Measurements from ENCODE around the gene DLG3.
"Not testable (repeated sequence)": the region's sequence is repeated elsewhere in the genome, so short reads cannot be mapped to it uniquely, and the experiment has no call there.

The DLG3 gene

DNA sequence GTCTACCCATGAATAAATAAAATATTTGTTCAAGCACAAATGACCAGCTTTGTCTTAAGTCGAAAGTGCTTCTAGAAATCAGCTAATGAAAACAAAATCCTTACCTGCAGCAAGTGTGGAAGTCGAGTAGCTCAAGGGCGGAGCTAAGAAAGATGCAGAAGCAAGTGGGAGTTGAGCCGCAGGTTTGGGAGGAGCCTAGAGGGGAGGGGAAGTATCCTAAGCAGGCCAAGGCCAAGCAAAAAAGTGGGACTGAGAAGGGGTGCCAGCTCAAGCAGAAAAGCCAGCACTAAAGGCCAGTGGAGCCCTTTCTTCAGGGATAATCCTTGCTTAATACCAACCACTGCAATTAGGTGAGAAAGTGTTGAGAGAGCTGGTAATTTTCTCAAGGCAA, 60.8 kb downstream of the DLG3 start:
- H3K9me3 ChIP-seq (ENCODE audit: insufficient read depth, low read length, severe bottlenecking): no peaks in the 10 kb centered on the region
- H3K27ac ChIP-seq (ENCODE audit: low read length): no peak overlapping the region
- H3K9ac ChIP-seq (ENCODE audit: low read depth, low read length): no peak overlapping the region
- no peak overlapping the region for H2AFZ ChIP-seq (ENCODE audit: low read depth, low read length)
- no peaks in the 10 kb centered on the region for H3K79me2 ChIP-seq (ENCODE audit: insufficient read depth, low read length)
- no peaks in the 10 kb centered on the region for H3K27me3 ChIP-seq (ENCODE audit: insufficient read depth, low read length, poor library complexity)
- H4K20me1 ChIP-seq (ENCODE audit: insufficient read depth, low read length): no peaks in the 10 kb centered on the region
- no peak for ATAC-seq (ENCODE audit: insufficient read depth, low read depth)
- H3K36me3 ChIP-seq (ENCODE audit: insufficient read depth, low read length): no peaks in the 10 kb centered on the region
- no peak for DNase-seq
- no peak overlapping the region for H3K4me2 ChIP-seq (ENCODE audit: insufficient read depth, low read length)
- TF ChIP-seq, protein P1, sequence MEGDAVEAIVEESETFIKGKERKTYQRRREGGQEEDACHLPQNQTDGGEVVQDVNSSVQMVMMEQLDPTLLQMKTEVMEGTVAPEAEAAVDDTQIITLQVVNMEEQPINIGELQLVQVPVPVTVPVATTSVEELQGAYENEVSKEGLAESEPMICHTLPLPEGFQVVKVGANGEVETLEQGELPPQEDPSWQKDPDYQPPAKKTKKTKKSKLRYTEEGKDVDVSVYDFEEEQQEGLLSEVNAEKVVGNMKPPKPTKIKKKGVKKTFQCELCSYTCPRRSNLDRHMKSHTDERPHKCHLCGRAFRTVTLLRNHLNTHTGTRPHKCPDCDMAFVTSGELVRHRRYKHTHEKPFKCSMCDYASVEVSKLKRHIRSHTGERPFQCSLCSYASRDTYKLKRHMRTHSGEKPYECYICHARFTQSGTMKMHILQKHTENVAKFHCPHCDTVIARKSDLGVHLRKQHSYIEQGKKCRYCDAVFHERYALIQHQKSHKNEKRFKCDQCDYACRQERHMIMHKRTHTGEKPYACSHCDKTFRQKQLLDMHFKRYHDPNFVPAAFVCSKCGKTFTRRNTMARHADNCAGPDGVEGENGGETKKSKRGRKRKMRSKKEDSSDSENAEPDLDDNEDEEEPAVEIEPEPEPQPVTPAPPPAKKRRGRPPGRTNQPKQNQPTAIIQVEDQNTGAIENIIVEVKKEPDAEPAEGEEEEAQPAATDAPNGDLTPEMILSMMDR (IDR thresholded peaks at IDR 0.05; ENCODE audit: borderline replicate concordance, extremely low read depth, low read length, poor library complexity, severe bottlenecking): no peak
- no peak for TF ChIP-seq EZH2 (IDR thresholded peaks at IDR 0.05; ENCODE audit: borderline replicate concordance, low read depth, low read length, severe bottlenecking)
- no peaks in the 10 kb centered on the region for H3K4me1 ChIP-seq (ENCODE audit: insufficient read depth, low read length)
- H3K4me3 ChIP-seq (ENCODE audit: low read depth in 1 of 2, low read length in 2 of 2): no peak overlapping the region

DNA sequence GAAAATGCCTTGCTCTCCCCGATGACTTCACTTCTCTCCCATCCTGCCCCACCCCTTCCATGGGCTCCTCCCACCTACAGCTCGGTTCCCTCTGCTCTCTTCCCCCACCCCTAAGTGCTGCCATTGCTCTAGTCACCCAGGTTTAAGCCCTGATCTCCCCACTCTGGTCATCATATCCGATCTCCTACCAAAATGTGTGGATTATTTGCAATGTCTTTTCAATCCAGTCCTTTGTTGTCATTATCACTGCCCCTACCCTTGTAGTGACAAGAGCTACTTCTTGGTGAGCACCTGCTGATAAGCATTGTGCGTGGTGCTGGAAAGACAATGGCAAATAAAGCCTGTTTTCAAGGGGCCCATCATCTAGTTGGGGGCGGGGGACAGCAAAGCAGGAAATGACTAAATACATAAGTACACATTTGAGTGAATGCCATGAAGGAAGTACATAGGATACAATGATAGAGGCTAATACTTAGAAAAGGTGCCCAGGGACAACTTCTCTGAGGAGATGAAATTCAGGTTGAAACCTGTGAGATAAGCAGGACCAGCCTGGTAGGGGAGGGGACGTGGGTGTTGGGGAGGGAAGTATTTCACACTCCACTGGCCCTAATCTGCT, 63.8 kb downstream of the DLG3 start:
- Histone ChIP-seq H3K27ac (ENCODE audit: low read length) (no peak overlapping the region), H3K9me3 (ENCODE audit: insufficient read depth, low read length, severe bottlenecking) (no peaks in the 10 kb centered on the region), H3K27me3 (ENCODE audit: insufficient read depth, low read length, poor library complexity) (no peaks in the 10 kb centered on the region), H3K4me2 (ENCODE audit: insufficient read depth, low read length) (no peak overlapping the region), H3K36me3 (ENCODE audit: insufficient read depth, low read length) (no peaks in the 10 kb centered on the region), H3K9ac (ENCODE audit: low read depth, low read length) (no peak overlapping the region), H3K4me3 (ENCODE audit: low read depth in 1 of 2, low read length in 2 of 2) (no peak overlapping the region), H3K4me1 (ENCODE audit: insufficient read depth, low read length) (no peaks in the 10 kb centered on the region), H4K20me1 (ENCODE audit: insufficient read depth, low read length) (no peaks in the 10 kb centered on the region), H3K79me2 (ENCODE audit: insufficient read depth, low read length) (no peaks in the 10 kb centered on the region), H2AFZ (ENCODE audit: low read depth, low read length) (no peak overlapping the region)
- TF ChIP-seq EZH2 (IDR thresholded peaks at IDR 0.05; ENCODE audit: borderline replicate concordance, low read depth, low read length, severe bottlenecking): no peak
- TF ChIP-seq, protein P1 (IDR thresholded peaks at IDR 0.05; ENCODE audit: borderline replicate concordance, extremely low read depth, low read length, poor library complexity, severe bottlenecking): no peak
- no peak for ATAC-seq (ENCODE audit: insufficient read depth, low read depth)
- DNase-seq: no peak

DNA sequence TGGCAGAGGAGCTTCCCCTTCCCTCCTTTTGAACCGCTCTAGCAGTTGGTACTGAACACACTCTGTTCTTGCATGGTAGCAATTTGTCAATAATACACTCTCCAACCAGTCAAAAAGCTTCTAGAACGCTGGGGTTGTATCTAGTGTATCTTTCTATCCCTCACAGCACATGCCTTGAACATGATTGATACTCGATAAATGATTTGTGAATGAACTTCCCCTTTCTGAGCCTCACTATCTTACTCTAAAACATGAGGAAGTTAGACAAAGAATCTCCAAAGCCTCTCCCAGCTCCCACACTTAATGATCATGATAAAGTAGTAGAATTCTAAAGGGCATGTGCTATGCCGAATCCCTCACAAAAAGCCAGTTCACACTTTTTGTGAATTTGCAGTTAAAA, 64.4 kb downstream of the DLG3 start:
- no peak for TF ChIP-seq EZH2 (IDR thresholded peaks at IDR 0.05; ENCODE audit: borderline replicate concordance, low read depth, low read length, severe bottlenecking)
- TF ChIP-seq, protein P1 (IDR thresholded peaks at IDR 0.05; ENCODE audit: borderline replicate concordance, extremely low read depth, low read length, poor library complexity, severe bottlenecking): no peak

DNA sequence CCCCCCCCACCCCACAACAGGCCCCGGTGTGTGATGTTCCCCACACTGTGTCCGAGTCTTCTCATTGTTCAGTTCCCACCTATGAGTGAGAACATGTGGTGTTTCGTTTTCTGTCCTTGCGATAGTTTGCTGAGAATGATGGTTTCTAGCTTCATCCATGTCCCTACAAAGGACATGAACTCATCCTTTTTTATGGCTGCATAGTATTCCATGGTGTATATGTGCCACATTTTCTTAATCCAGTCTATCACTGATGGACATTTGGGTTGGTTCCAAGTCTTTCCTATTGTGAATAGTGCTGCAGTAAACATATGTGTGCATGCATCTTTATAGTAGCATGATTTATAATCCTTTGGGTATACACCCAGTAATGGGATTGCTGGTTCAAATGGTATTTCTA, 70.6 kb downstream of the DLG3 start:
- not testable (repeated sequence) for H3K9ac ChIP-seq (ENCODE audit: low read depth, low read length); H3K27ac ChIP-seq (ENCODE audit: low read length); H3K36me3 ChIP-seq (ENCODE audit: insufficient read depth, low read length); H3K79me2 ChIP-seq (ENCODE audit: insufficient read depth, low read length); H2AFZ ChIP-seq (ENCODE audit: low read depth, low read length); H3K4me1 ChIP-seq (ENCODE audit: insufficient read depth, low read length); H3K4me2 ChIP-seq (ENCODE audit: insufficient read depth, low read length); H3K27me3 ChIP-seq (ENCODE audit: insufficient read depth, low read length, poor library complexity); H3K4me3 ChIP-seq (ENCODE audit: low read depth in 1 of 2, low read length in 2 of 2); H3K9me3 ChIP-seq (ENCODE audit: insufficient read depth, low read length, severe bottlenecking); H4K20me1 ChIP-seq (ENCODE audit: insufficient read depth, low read length); DNase-seq; ATAC-seq (ENCODE audit: insufficient read depth, low read depth)

More for the DNA sequence above, 64.4 kb downstream of the DLG3 start:
- no peaks in the 10 kb centered on the region for H3K9me3 ChIP-seq (ENCODE audit: insufficient read depth, low read length, severe bottlenecking)
- no peaks in the 10 kb centered on the region for H4K20me1 ChIP-seq (ENCODE audit: insufficient read depth, low read length)
- H3K79me2 ChIP-seq (ENCODE audit: insufficient read depth, low read length): no peaks in the 10 kb centered on the region
- no peak overlapping the region for H2AFZ ChIP-seq (ENCODE audit: low read depth, low read length)
- no peaks in the 10 kb centered on the region for H3K4me1 ChIP-seq (ENCODE audit: insufficient read depth, low read length)
- no peaks in the 10 kb centered on the region for H3K27me3 ChIP-seq (ENCODE audit: insufficient read depth, low read length, poor library complexity)
- no peak for ATAC-seq (ENCODE audit: insufficient read depth, low read depth)
- H3K27ac ChIP-seq (ENCODE audit: low read length): no peak overlapping the region
- no peak overlapping the region for H3K4me2 ChIP-seq (ENCODE audit: insufficient read depth, low read length)
- no peaks in the 10 kb centered on the region for H3K36me3 ChIP-seq (ENCODE audit: insufficient read depth, low read length)
- no peak for DNase-seq
- H3K4me3 ChIP-seq (ENCODE audit: low read depth in 1 of 2, low read length in 2 of 2): no peak overlapping the region
- H3K9ac ChIP-seq (ENCODE audit: low read depth, low read length): no peak overlapping the region

DNA sequence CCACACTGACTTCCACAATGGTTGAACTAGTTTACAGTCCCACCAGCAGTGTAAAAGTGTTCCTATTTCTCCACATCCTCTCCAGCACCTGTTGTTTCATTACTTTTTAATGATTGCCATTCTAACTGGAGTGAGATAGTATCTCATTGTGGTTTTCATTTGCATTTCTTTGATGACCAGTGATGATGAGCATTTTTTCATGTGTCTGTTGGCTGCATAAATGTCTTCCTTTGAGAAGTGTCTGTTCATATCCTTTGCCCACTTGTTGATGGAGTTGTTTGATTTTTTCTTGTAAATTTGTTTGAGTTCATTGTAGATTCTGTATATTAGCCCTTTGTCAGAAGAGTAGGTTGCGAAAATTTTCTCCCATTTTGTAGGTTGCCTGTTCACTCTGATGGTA, 71.1 kb downstream of the DLG3 start:
- not testable (repeated sequence) for H3K4me3 ChIP-seq (ENCODE audit: low read depth in 1 of 2, low read length in 2 of 2); DNase-seq; ATAC-seq (ENCODE audit: insufficient read depth, low read depth); H3K9ac ChIP-seq (ENCODE audit: low read depth, low read length); H2AFZ ChIP-seq (ENCODE audit: low read depth, low read length); H3K27ac ChIP-seq (ENCODE audit: low read length); H3K4me1 ChIP-seq (ENCODE audit: insufficient read depth, low read length); H3K27me3 ChIP-seq (ENCODE audit: insufficient read depth, low read length, poor library complexity); H3K4me2 ChIP-seq (ENCODE audit: insufficient read depth, low read length); H4K20me1 ChIP-seq (ENCODE audit: insufficient read depth, low read length); H3K36me3 ChIP-seq (ENCODE audit: insufficient read depth, low read length); H3K9me3 ChIP-seq (ENCODE audit: insufficient read depth, low read length, severe bottlenecking); H3K79me2 ChIP-seq (ENCODE audit: insufficient read depth, low read length)
